ENCODE results near the gene MITF. TPM values are rescaled to one million over a fixed set of nuclear protein-coding genes. Genes with fewer than 3 reads are reported as not detected.

MITF gene
- total RNA-seq, 1 donor from 2014 or later, result not detected

DNA sequence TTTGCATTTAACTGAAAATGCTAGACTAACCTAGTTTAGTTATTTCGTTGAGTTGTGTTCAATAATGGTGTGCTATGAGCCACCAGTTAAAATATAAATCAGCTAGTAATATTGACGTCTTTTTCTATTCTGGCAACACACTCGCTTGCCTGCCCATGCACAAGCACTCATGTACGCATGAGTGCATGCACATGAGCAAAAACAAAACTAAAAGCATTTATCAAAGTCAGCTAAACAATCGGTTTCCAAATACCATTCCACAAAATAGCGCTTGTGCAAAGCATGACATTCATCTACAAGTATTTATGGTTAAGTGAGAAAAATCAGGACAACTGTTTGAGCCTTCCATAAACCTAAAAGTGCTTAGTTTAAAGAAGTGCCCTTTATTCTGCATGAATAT, 247.2 kb downstream of the MITF start:
- ChIA-PET CTCF (no interaction called here), POLR2A (no interaction called here)
- H3K4me1 Mint-ChIP-seq, result peaks cover 28% of the 10 kb centered on the region
- ATAC-seq (ENCODE audit: low read depth), result no peak
- H3K27ac Mint-ChIP-seq, result no peak overlapping the region
- no peak for DNase-seq
- H3K9me3 Mint-ChIP-seq, result no peaks in the 10 kb centered on the region
- no peaks in the 10 kb centered on the region for H3K27me3 Mint-ChIP-seq
- H3K4me3 Mint-ChIP-seq, result no peak overlapping the region
- TF ChIP-seq, protein P1, sequence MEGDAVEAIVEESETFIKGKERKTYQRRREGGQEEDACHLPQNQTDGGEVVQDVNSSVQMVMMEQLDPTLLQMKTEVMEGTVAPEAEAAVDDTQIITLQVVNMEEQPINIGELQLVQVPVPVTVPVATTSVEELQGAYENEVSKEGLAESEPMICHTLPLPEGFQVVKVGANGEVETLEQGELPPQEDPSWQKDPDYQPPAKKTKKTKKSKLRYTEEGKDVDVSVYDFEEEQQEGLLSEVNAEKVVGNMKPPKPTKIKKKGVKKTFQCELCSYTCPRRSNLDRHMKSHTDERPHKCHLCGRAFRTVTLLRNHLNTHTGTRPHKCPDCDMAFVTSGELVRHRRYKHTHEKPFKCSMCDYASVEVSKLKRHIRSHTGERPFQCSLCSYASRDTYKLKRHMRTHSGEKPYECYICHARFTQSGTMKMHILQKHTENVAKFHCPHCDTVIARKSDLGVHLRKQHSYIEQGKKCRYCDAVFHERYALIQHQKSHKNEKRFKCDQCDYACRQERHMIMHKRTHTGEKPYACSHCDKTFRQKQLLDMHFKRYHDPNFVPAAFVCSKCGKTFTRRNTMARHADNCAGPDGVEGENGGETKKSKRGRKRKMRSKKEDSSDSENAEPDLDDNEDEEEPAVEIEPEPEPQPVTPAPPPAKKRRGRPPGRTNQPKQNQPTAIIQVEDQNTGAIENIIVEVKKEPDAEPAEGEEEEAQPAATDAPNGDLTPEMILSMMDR (IDR thresholded peaks at IDR 0.05), result no peak
- intact Hi-C loops (cut with micrococcal nuclease), result no loop called here
- no peaks in the 10 kb centered on the region for H3K36me3 Mint-ChIP-seq (ENCODE audit: low read depth)

DNA sequence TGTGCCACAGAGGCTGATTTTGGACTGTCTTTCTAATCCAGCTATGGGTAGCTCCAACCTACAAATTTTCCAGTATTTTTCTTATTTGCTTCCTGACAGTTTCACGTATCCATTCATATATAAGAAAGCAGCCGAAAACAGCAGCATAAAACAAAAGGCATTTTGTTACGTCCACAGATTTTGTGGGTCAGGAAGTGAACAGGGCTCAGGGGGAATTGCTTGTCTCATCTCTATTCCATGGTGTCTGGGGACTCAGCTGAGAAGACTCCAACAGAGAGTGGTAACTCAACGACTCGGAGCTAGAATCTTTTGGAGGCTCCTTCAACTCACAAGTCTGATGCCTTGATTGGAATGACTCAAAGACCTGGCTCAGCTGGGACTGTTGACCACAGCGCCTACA, 248.6 kb downstream of the MITF start:
- H3K9me3 Mint-ChIP-seq, result no peaks in the 10 kb centered on the region
- TF ChIP-seq, protein P1 (IDR thresholded peaks at IDR 0.05), result no peak
- ChIA-PET CTCF (no interaction called here), POLR2A (no interaction called here)
- H3K27ac Mint-ChIP-seq, result no peak overlapping the region
- no peak overlapping the region for H3K4me3 Mint-ChIP-seq
- no peaks in the 10 kb centered on the region for H3K36me3 Mint-ChIP-seq (ENCODE audit: low read depth)
- no peaks in the 10 kb centered on the region for H3K27me3 Mint-ChIP-seq
- peaks cover 28% of the 10 kb centered on the region for H3K4me1 Mint-ChIP-seq
- DNase-seq, result no peak
- intact Hi-C loops (cut with micrococcal nuclease), result no loop called here
- no peak for ATAC-seq (ENCODE audit: low read depth)

DNA sequence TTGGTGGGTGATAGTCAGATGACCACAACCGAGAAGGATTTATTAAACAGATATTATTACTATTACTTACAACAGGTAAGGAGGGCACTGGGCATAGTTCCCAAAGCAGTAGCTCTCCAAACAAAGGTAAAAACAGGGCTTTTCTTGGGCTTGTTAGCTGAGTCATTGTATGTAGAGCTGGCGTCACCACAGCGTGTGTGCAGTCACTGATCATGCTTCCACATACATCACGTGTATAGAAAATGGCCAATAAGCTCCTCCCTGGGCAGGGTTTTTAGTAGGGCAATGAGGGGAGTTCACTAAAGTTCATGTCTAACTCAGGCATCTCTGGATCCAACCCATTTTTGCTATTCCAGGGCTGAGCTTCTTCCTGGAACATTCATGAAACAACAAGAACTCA, 254.5 kb downstream of the MITF start:
- TF ChIP-seq, protein P1 (IDR thresholded peaks at IDR 0.05), result no peak
- no peaks in the 10 kb centered on the region for H3K36me3 Mint-ChIP-seq (ENCODE audit: low read depth)

DNA sequence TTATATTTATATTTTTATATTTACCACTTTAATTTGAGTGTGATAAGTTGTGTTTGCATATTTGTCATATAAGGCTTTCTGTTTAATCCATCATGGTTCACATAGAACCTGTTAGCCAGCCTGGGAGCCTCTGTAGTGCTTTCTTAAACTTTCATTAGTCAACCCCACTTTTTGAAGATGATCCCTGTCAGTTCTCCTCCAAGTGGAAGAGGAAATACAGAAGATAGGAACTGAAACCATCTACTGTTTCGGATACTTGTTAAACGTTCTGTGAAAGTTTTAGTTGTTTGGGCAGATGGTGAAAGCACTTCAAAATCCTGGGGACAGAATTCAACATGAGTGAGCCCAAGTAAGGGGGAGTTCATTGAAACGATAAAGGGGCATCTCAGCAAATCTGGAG, 255.7 kb downstream of the MITF start:
- POLR2A ChIA-PET, result no interaction called here
- Mint-ChIP-seq H3K9me3 (no peaks in the 10 kb centered on the region), H3K36me3 (ENCODE audit: low read depth) (no peaks in the 10 kb centered on the region), H3K27ac (no peak overlapping the region), H3K4me3 (no peak overlapping the region), H3K27me3 (no peaks in the 10 kb centered on the region), H3K4me1 (no peaks in the 10 kb centered on the region)
- TF ChIP-seq, protein P1 (IDR thresholded peaks at IDR 0.05), result no peak
- CTCF ChIA-PET, result no interaction called here
- DNase-seq, result no peak
- ATAC-seq (ENCODE audit: low read depth), result no peak
- intact Hi-C loops (cut with micrococcal nuclease), result no loop called here

More for the DNA sequence above, 254.5 kb downstream of the MITF start:
- CTCF ChIA-PET, result no interaction called here
- Mint-ChIP-seq H3K4me3 (no peak overlapping the region), H3K27ac (no peak overlapping the region), H3K9me3 (no peaks in the 10 kb centered on the region), H3K4me1 (no peaks in the 10 kb centered on the region), H3K27me3 (no peaks in the 10 kb centered on the region)
- POLR2A ChIA-PET, result no interaction called here
- DNase-seq, result no peak
- intact Hi-C loops (cut with micrococcal nuclease), result no loop called here
- ATAC-seq (ENCODE audit: low read depth), result no peak

DNA sequence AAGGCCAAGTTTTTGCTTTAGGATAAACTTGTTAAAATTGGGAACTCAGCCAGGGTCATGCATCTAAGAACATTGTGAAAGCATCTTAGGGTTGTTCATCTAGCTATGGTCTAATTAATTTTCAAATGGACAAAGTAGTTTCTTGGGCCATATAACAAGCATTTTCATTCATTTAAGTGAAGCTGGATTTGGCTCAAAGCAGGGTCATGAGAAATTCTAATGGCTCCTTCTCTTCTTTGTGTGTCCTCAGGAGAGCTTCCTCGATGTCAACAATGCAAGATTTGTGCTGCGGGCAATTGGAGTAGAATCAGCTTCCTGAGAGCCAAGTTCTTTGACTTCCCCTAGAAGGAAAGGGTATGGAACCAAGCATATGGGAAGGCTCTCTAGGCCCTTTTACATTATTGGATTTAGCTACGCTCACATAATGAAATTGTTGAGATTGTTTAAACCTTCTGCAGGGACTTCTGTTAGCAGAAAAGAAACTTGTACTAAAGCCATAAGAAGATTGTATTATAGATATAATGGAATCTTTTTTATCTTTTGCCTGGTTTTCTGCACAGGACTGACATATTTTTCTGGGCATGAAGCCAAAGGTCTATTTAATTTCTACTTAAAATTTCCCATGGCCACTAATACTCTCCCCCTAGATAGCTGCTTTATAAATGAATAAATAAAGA, 258.5 kb downstream of the MITF start:
- TF ChIP-seq, protein P1 (IDR thresholded peaks at IDR 0.05), result no peak
- Mint-ChIP-seq H3K9me3 (no peaks in the 10 kb centered on the region), H3K27me3 (no peaks in the 10 kb centered on the region), H3K27ac (no peak overlapping the region), H3K4me3 (no peak overlapping the region), H3K36me3 (ENCODE audit: low read depth) (no peaks in the 10 kb centered on the region), H3K4me1 (no peaks in the 10 kb centered on the region)
- DNase-seq (no peak), ATAC-seq (ENCODE audit: low read depth) (no peak)
- ChIA-PET POLR2A (no interaction called here), CTCF (no interaction called here)
- intact Hi-C loops (cut with micrococcal nuclease), result no loop called here
